Liver (tissue), 9 donors: ENCODE measurements around the gene BAIAP2. TPM values are rescaled to one million over a fixed set of nuclear protein-coding genes. Genes with fewer than 3 reads are reported as not detected.

Experiments
- DNase-seq: peaks from one replicate; pipeline ENCODE4 v3.0.0-alpha.2; 2017; ENCODE audit warnings: low spot score
- H3K27ac ChIP-seq, 2 donors: one replicate each; pipeline ENCODE4 v1.7.0; 2013; ENCODE audit warnings: inconsistent platforms in 2 of 2, low read length in 2 of 2, control low read depth in 1 of 2, low read depth in 1 of 2, mild to moderate bottlenecking in 1 of 2
- H3K27me3 ChIP-seq, 4 donors: one replicate each; pipeline versions ENCODE4 v1.6.1 to v1.7.0; 2013; ENCODE audit warnings: low read length in 3 of 4, inconsistent platforms in 1 of 4, mild to moderate bottlenecking in 1 of 4, moderate library complexity in 1 of 4; ENCODE audit not compliant: control insufficient read depth in 4 of 4, insufficient read depth in 4 of 4
- H3K36me3 ChIP-seq, 4 donors: one replicate each; pipeline versions ENCODE4 v1.6.1 to v1.7.0; 2013; ENCODE audit warnings: low read length in 3 of 4, mild to moderate bottlenecking in 3 of 4, low read depth in 1 of 4, moderate library complexity in 1 of 4; ENCODE audit not compliant: control insufficient read depth in 4 of 4, insufficient read depth in 3 of 4
- H3K4me1 ChIP-seq, 4 donors: one replicate each; pipeline versions ENCODE4 v1.6.1 to v1.7.0; 2013; ENCODE audit warnings: low read length in 3 of 4, mild to moderate bottlenecking in 3 of 4, moderate library complexity in 1 of 4; ENCODE audit not compliant: control insufficient read depth in 4 of 4, insufficient read depth in 4 of 4
- H3K4me3 ChIP-seq, 3 donors: one replicate each; pipeline versions ENCODE4 v1.6.1 to v1.7.0; 2013; ENCODE audit warnings: low read length in 3 of 3, control low read depth in 1 of 3, low read depth in 1 of 3, mild to moderate bottlenecking in 1 of 3
- H3K9ac ChIP-seq, 2 donors: one replicate each; pipeline ENCODE4 v1.7.0; 2013; ENCODE audit warnings: low read length in 2 of 2, mild to moderate bottlenecking in 2 of 2, moderate library complexity in 2 of 2, control low read depth in 1 of 2, low read depth in 1 of 2
- H3K9me3 ChIP-seq, 4 donors: one replicate each; pipeline versions ENCODE4 v1.6.1 to v1.7.0; 2013; ENCODE audit warnings: low read length in 3 of 4; ENCODE audit not compliant: control insufficient read depth in 4 of 4
- EGR1 ChIP-seq, 2 donors: IDR thresholded peaks; 2 replicates each; pipeline ENCODE4 v1.6.1; 2016 to 2018; ENCODE audit warnings: antibody characterized with exemption in 2 of 2, low read depth in 2 of 2
- FOXA1 ChIP-seq: IDR thresholded peaks from 2 replicates; pipeline ENCODE4 v1.6.1; 2016; ENCODE audit warnings: antibody characterized with exemption
- HNF4A ChIP-seq, 2 donors: conservative IDR thresholded peaks; 2 replicates each; pipeline ENCODE4 v1.6.1; 2016; ENCODE audit warnings: antibody characterized with exemption in 2 of 2, mild to moderate bottlenecking in 2 of 2
- HNF4G ChIP-seq: IDR thresholded peaks from 2 replicates; pipeline ENCODE4 v1.6.1; 2016; ENCODE audit warnings: antibody characterized with exemption
- JUND ChIP-seq, 2 donors: IDR thresholded peaks; 2 replicates each; pipeline ENCODE4 v1.6.1; 2016; ENCODE audit warnings: antibody characterized with exemption in 2 of 2
- MAX ChIP-seq: IDR thresholded peaks from 2 replicates; pipeline ENCODE4 v1.6.1; 2016; ENCODE audit warnings: antibody characterized with exemption
- NR2F2 ChIP-seq: IDR thresholded peaks from 2 replicates; pipeline ENCODE4 v1.6.1; 2016; ENCODE audit warnings: antibody characterized with exemption
- RAD21 ChIP-seq, 2 donors: IDR thresholded peaks; 2 replicates each; pipeline ENCODE4 v1.6.1; 2016; ENCODE audit warnings: antibody characterized with exemption in 2 of 2, mild to moderate bottlenecking in 2 of 2
- REST ChIP-seq: IDR thresholded peaks from 2 replicates; pipeline ENCODE4 v1.6.1; 2016; ENCODE audit warnings: antibody characterized with exemption, mild to moderate bottlenecking
- RXRA ChIP-seq, 2 donors: IDR thresholded peaks; 2 replicates each; pipeline ENCODE4 v1.6.1; 2017 to 2018; ENCODE audit warnings: antibody characterized with exemption in 2 of 2, mild to moderate bottlenecking in 1 of 2
- SP1 ChIP-seq: IDR thresholded peaks from 2 replicates; pipeline ENCODE4 v1.6.1; 2018; ENCODE audit warnings: antibody characterized with exemption, mild to moderate bottlenecking
- TAF1 ChIP-seq: conservative IDR thresholded peaks from 2 replicates; pipeline ENCODE4 v1.6.1; 2016; ENCODE audit warnings: antibody characterized with exemption, mild to moderate bottlenecking
- ZBTB33 ChIP-seq: IDR thresholded peaks from 2 replicates; pipeline ENCODE4 v1.6.1; 2016; ENCODE audit warnings: antibody characterized with exemption
- WGBS: extraction: QIAGEN DNeasy Blood & Tissue Kit; methylation state at CpG from one replicate; pipeline ENCODE4 v1.1.7; 2013; 5-methylcytosine and 5-hydroxymethylcytosine counted together
- polyA plus RNA-seq, 2 donors: library from polyadenylated mRNA; stranded (reverse) in 1 of 2; unstranded in 1 of 2; fragments of 200-250 nt in 1 of 2; fragments of >200 nt in 1 of 2; fragmentation: Nextera tagmentation in 1 of 2; extraction: Ambion mirVana in 1 of 2; gene quantifications; one replicate each; pipeline versions ENCODE4 v1.2.1 to v1.2.3, GENCODE V29; 2013 to 2015
- total RNA-seq, 2 donors: library from RNA; depleted of rRNA; stranded (reverse); fragments of >200 nt; gene quantifications; one replicate each; pipeline ENCODE4 v1.2.3, GENCODE V29; 2014
- TF ChIP-seq, protein P1 (sequence below): fragments of 150-350 bp; IDR thresholded peaks from 2 replicates; pipeline ENCODE4 v1.5.1; 2017; ENCODE audit warnings: improper control_type of control experiment, low read depth, low read length; ENCODE audit not compliant: missing input control
- donor health status: healthy.
- donor health status: healthy.
- donor health status: healthy.
- donor health status: healthy.
- donor health status: healthy.

The BAIAP2 gene
- total and polyA plus RNA-seq, 4 donors, result 8.1 to 61.3 (median 44.9) TPM

GRCh38 chr17:81091774-81092517 is 57.0 kb downstream of the BAIAP2 start:
- Histone ChIP-seq H3K4me1 (peaks cover 8 to 58% (median 36%) of the 10 kb centered on the region in 4 donors), H3K9ac (no peak overlapping the region), H3K27me3 (no peaks in the 10 kb centered on the region), H3K4me3 (no peak overlapping the region), H3K36me3 (peaks cover 5 to 18% (median 11%) of the 10 kb centered on the region in 4 donors), H3K9me3 (no peaks in the 10 kb centered on the region), H3K27ac (no peak overlapping the region)
- WGBS, result 96% methylated on average over 23 of the region's 23 CpGs
- TF ChIP-seq HNF4A (conservative IDR thresholded peaks at IDR 0.05) (no peak), SP1 (no peak), NR2F2 (no peak), TAF1 (no peak)
- DNase-seq, result no peak

- WGBS, result 92% methylated on average over 24 of the region's 24 CpGs
Observed at GRCh38 chr17:81092518-81093095, 57.7 kb downstream of the BAIAP2 start.

More at GRCh38 chr17:81092518-81093095, 57.7 kb downstream of the BAIAP2 start:
- H3K27ac ChIP-seq, result no peak overlapping the region
- H3K27me3 ChIP-seq, result no peaks in the 10 kb centered on the region
- no peak for DNase-seq
- no peak overlapping the region for H3K9ac ChIP-seq
- TF ChIP-seq SP1 (no peak), MAX (no peak), RXRA (IDR thresholded peaks at IDR 0.05) (no peak), JUND (IDR thresholded peaks at IDR 0.05) (no peak), FOXA1 (no peak), RAD21 (IDR thresholded peaks at IDR 0.05) (no peak), REST (no peak), NR2F2 (no peak), EGR1 (IDR thresholded peaks at IDR 0.05; ENCODE audit: low read depth in 2 of 2) (no peak), ZBTB33 (no peak), HNF4A (conservative IDR thresholded peaks at IDR 0.05) (no peak), HNF4G (no peak)
- TF ChIP-seq, protein P1, sequence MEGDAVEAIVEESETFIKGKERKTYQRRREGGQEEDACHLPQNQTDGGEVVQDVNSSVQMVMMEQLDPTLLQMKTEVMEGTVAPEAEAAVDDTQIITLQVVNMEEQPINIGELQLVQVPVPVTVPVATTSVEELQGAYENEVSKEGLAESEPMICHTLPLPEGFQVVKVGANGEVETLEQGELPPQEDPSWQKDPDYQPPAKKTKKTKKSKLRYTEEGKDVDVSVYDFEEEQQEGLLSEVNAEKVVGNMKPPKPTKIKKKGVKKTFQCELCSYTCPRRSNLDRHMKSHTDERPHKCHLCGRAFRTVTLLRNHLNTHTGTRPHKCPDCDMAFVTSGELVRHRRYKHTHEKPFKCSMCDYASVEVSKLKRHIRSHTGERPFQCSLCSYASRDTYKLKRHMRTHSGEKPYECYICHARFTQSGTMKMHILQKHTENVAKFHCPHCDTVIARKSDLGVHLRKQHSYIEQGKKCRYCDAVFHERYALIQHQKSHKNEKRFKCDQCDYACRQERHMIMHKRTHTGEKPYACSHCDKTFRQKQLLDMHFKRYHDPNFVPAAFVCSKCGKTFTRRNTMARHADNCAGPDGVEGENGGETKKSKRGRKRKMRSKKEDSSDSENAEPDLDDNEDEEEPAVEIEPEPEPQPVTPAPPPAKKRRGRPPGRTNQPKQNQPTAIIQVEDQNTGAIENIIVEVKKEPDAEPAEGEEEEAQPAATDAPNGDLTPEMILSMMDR, result no peak
- H3K9me3 ChIP-seq, result no peaks in the 10 kb centered on the region
- peaks cover 10 to 65% (median 42%) of the 10 kb centered on the region in 4 donors for H3K4me1 ChIP-seq
- no peak overlapping the region for H3K4me3 ChIP-seq
- peaks cover 2 to 11% (median 8%) of the 10 kb centered on the region in 4 donors for H3K36me3 ChIP-seq
